Mesothelial cell of epicardium (in vitro differentiated cells): Measurements from ENCODE around the gene STAB1. TPM values are rescaled to one million over a fixed set of nuclear protein-coding genes. Genes with fewer than 3 reads are reported as not detected.
"Not testable (repeated sequence)": the region's sequence is repeated elsewhere in the genome, so short reads cannot be mapped to it uniquely, and the experiment has no call there.

Source experiments
- DNase-seq, 2 experiments: peaks; one replicate each; pipeline ENCODE4 v3.0.0; 2021; ENCODE audit warnings: low spot score in 2 of 2; ENCODE audit not compliant: unreplicated experiment in 2 of 2
- H3K27ac Mint-ChIP-seq: 2 replicates; pipeline ENCODE4 v1.8.0; 2021; ENCODE audit warnings: mixed read lengths
- H3K27me3 Mint-ChIP-seq: 2 replicates; pipeline ENCODE4 v1.8.0; 2021; ENCODE audit warnings: low read depth, mixed read lengths
- H3K36me3 Mint-ChIP-seq: 2 replicates; pipeline ENCODE4 v1.8.0; 2021; ENCODE audit warnings: mixed read lengths
- H3K4me1 Mint-ChIP-seq: 2 replicates; pipeline ENCODE4 v1.8.0; 2021; ENCODE audit warnings: mixed read lengths
- H3K4me3 Mint-ChIP-seq: 2 replicates; pipeline ENCODE4 v1.8.0; 2021; ENCODE audit warnings: mild to moderate bottlenecking, moderate library complexity, mixed read lengths
- H3K9me3 Mint-ChIP-seq: 2 replicates; pipeline ENCODE4 v1.8.0; 2021; ENCODE audit warnings: mixed read lengths
- CTCF ChIP-seq: fragments of 200-600 bp; sonication (generic); IDR thresholded peaks from one replicate; pipeline ENCODE4 v1.5.0; 2021; ENCODE audit warnings: antibody characterized with exemption; ENCODE audit not compliant: unreplicated experiment
- total RNA-seq: library from RNA; stranded (reverse); gene quantifications from 3 replicates; pipeline ENCODE4 v1.2.1, GENCODE V29; 2021

STAB1 gene
- total RNA-seq, 1 donor from 2014 or later: 0.29 TPM

DNA sequence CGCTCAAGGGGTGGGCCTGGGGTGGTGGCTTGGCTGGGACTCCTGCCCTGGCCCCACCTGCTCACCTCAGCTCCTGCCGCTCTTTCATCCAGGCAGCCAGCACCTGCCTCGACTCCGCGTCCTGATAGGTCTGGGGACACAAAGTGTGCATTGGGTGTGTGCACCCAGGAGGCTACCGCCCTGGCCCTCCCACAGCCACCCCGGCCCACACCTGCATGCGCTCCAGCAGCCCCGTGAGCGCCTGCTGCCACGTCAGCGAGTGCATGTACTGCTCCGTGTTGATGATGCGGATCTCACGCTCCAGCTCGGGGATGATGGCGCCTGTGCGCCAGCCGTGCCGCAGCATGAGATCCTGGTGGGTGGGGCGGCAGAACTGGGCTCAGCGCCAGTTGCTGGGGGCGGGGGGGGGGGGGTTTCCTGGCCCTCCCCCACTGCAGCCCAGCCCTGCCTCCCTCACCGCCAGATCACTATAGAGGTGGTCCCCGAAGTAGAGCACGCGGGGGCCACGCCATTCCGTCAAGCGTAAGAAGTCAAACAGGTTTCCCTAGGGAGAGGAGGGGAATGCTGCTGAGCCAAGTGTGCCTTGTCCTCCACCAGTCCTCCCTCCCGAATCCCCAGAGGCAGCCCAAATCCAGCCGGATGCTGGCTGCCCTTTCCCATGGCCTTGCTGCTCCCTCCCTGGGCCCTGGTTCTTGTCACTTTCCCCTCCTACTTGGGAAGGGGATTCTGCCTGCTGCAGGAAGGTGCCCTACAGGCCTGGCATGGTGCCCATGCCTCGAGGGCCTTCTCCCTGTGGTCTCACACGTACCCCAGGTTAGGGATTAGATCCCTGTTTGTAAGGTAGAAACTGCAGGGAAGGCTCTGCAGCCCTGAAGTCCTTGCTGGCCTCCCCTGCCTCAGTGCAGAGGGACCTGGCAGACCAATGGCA is 29.9 kb downstream of the STAB1 start:
- Mint-ChIP-seq H3K9me3 (no peaks in the 10 kb centered on the region), H3K27ac (peak overlapping the region; percentile 77), H3K4me1 (peaks cover 25% of the 10 kb centered on the region), H3K4me3 (no peak overlapping the region), H3K36me3 (peaks cover 10% of the 10 kb centered on the region), H3K27me3 (no peaks in the 10 kb centered on the region)
- DNase-seq: no peak
- no peak for TF ChIP-seq CTCF

DNA sequence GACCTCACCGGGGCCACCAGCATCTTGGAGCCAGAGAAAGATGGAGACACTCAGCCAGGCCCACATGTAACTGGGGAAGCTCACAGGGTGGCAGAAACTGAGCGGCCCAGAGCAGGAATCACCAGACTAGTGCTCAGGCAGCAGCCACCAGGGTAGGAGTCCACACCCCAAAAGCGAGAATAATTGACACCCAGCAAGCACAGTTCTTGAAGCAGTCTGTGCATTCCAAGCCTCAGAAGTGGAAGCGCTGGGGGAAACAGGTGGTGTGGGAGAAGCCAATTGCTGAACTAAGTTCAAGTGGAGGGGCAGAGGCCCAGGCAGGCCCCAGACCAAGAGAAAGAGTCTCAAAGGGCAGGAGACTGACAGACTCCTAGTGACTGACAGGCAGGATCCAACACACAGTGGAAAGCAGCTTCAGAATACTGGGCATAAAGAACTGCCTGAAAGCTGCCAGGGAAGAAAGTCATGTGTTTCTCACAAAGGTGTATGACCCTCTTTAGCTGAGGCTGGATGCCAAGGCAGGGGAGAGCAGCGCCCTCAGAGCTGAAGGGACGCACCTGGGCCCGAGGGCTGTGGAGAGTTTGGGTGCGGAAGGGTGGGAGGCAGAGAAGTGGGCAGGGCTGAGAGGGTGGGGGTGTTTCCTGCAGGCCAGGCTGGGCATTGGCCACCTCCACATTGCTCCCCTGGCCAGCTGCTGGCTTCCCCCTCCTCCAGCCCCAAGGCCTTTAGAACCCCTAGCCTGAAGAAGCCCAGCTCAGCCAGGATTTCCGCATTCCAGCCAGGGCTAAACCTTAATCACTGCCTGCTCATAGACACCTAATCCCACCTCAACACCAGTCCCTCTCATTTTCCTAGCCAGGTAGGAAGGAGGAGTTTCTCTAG is 30.8 kb downstream of the STAB1 start:
- H3K4me3 Mint-ChIP-seq: no peak overlapping the region
- no peaks in the 10 kb centered on the region for H3K27me3 Mint-ChIP-seq
- peak in 1 of 2 experiments; percentile 16 for DNase-seq
- peak overlapping the region; percentile 77 for H3K27ac Mint-ChIP-seq
- H3K4me1 Mint-ChIP-seq: peaks cover 27% of the 10 kb centered on the region
- peaks cover 10% of the 10 kb centered on the region for H3K36me3 Mint-ChIP-seq
- H3K9me3 Mint-ChIP-seq: no peaks in the 10 kb centered on the region
- TF ChIP-seq CTCF: no peak

GRCh38 chr3:52526671-52527038 is 31.5 kb downstream of the STAB1 start:
- H3K27ac Mint-ChIP-seq: peak overlapping the region; percentile 77
- H3K4me3 Mint-ChIP-seq, H3K27me3 Mint-ChIP-seq, H3K9me3 Mint-ChIP-seq, DNase-seq: not testable (repeated sequence)
- peaks cover 27% of the 10 kb centered on the region for H3K4me1 Mint-ChIP-seq
- H3K36me3 Mint-ChIP-seq: peaks cover 10% of the 10 kb centered on the region

DNA sequence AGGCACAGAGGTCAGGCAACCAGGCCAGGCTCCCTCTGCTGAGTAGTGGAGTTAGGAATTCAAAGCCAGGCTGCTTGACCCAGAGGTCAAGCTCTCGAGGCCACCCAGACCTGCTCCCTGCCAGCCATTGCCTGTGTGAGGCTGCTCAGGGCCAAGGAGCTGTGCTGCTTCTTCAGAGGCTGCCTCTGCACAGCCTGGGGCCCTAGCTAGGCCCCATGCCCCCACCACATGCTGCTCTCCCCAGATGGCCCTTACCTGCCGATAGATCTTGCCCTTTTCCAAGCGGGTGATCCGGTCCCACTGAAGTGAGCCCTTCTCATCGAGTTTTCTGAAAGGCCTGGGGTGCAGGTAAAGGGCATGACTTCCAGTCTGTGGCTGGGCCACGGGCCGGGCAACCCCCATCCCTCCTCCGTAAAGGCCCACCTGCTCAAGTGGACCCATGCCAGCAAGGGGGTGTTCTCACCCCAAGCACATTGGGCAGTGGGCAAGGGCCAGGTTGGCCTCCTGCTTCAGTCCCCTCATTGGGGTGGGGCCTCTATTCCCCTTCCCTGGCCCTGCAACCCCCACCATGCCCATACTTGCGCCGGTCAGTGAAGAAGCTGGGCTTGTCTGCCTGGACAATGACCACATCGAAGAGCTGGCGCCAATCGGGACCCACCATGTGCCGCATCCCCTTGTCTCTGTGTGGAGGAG is 32.0 kb downstream of the STAB1 start:
- TF ChIP-seq CTCF: no peak
- no peaks in the 10 kb centered on the region for H3K27me3 Mint-ChIP-seq
- H3K4me3 Mint-ChIP-seq: no peak overlapping the region
- H3K36me3 Mint-ChIP-seq: peaks cover 10% of the 10 kb centered on the region
- DNase-seq: peak in 1 of 2 experiments; percentile 16
- H3K9me3 Mint-ChIP-seq: no peaks in the 10 kb centered on the region
- H3K4me1 Mint-ChIP-seq: peaks cover 30% of the 10 kb centered on the region
- H3K27ac Mint-ChIP-seq: no peak overlapping the region

DNA sequence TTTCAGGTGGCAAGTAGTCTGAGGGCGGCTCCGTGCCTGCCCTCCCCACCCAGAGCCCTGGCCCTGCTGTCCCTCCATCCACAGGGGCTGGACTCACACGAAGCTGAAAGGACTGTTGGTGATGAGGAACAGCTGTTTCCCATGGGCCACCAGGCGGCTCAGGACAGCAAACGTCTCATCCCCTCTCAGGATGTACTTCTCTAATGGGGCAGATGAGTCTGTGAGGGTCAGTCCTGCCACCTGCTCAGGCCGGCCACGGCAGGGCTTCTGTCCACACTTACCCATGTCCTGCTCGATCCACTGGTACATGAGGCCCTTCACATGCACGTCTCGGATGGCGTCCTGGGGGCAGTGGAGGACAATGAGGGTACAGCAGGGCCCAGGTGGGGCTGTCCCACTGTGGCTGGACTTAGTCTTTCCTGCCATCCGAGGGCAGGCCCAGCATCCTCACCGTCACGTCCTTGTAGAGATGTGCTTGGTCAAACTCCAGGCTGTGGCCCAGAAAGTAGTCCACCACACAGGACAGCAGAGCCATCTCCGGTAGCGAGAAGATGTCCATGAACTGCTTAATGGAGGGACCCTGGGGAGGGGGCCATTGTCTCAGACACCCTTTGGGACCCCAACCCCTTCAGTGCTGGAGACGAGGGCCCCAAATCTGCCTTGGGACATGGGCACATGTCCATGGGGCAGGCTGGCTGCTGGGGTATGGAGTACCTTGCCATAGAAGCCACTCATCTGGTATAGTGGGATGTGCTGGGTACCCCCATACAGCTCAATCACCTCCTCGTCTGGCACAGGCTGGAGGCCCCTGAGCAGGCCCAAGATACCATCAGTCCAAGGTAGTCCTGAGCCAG is 32.8 kb downstream of the STAB1 start:
- no peaks in the 10 kb centered on the region for H3K27me3 Mint-ChIP-seq
- TF ChIP-seq CTCF: no peak
- H3K4me3 Mint-ChIP-seq: no peak overlapping the region
- H3K9me3 Mint-ChIP-seq: no peaks in the 10 kb centered on the region
- H3K4me1 Mint-ChIP-seq: peaks cover 35% of the 10 kb centered on the region
- H3K36me3 Mint-ChIP-seq: peaks cover 10% of the 10 kb centered on the region
- no peak overlapping the region for H3K27ac Mint-ChIP-seq
- no peak for DNase-seq
